ENCODE results near the gene RAB31.

DNA sequence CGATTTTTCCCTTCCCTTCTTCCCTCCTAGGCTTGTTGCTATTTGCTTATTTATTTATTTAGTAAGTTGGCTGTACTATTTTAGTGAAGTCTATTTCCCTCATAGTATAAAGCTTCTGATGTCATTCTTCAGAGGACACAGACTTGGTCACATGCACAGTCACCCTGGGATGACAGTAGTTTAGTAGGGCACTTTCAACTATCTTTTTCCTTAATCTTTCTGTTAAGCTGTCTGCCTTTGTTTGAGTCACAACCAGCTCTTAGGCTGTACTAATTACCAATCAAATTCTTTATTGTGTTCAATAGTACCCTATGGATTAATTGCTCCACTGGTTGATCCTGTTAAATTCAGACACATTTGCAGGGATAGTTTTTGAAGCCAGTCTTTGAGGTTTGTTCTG is 26.9 kb upstream of the RAB31 start:
- TF ChIP-seq, protein P1, sequence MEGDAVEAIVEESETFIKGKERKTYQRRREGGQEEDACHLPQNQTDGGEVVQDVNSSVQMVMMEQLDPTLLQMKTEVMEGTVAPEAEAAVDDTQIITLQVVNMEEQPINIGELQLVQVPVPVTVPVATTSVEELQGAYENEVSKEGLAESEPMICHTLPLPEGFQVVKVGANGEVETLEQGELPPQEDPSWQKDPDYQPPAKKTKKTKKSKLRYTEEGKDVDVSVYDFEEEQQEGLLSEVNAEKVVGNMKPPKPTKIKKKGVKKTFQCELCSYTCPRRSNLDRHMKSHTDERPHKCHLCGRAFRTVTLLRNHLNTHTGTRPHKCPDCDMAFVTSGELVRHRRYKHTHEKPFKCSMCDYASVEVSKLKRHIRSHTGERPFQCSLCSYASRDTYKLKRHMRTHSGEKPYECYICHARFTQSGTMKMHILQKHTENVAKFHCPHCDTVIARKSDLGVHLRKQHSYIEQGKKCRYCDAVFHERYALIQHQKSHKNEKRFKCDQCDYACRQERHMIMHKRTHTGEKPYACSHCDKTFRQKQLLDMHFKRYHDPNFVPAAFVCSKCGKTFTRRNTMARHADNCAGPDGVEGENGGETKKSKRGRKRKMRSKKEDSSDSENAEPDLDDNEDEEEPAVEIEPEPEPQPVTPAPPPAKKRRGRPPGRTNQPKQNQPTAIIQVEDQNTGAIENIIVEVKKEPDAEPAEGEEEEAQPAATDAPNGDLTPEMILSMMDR (IDR thresholded peaks at IDR 0.05) = no peak
- no peak for TF ChIP-seq POLR2A (IDR thresholded peaks at IDR 0.05)
